K562 (cell line): ENCODE results near the gene GRAMD1B. TPM values are rescaled to one million over a fixed set of nuclear protein-coding genes. Genes with fewer than 3 reads are reported as not detected.

Source experiments
- ATAC-seq: fragments of 200-7000 bp; cut with Tn5 transposase; 3 replicates; pipeline ENCODE4 v1.9.1; 2020; ENCODE audit warnings: moderate library complexity
- BruUV-seq: library from RNA; stranded (reverse); fragments of 400-500 nt; replicated peaks from 2 replicates; lab custom pipeline; 2021; lab: Mats Ljungman, UMichigan
- CTCF ChIA-PET: fragments of 300-600 bp; formaldehyde crosslinking; extraction: SDS; loops from one replicate; lab custom pipeline; 2021; ENCODE audit warnings: low intra/inter-chr PET ratio; lab: Yijun Ruan, JAX
- POLR2A ChIA-PET: fragments of 300-600, 350-650 bp; sonication (Branson Sonifier 250); formaldehyde crosslinking; extraction: SDS; loops from one replicate; lab custom pipeline; 2021; ENCODE audit warnings: antibody characterized with exemption, inconsistent platforms; lab: Yijun Ruan, JAX
- DNase-seq, 4 experiments: peaks; one replicate each; pipeline versions ENCODE4 v3.0.0 to v3.0.0-alpha.2; 2011 to 2018; ENCODE audit warnings: low spot score in 3 of 4, mixed read lengths in 3 of 4; ENCODE audit errors: extremely low read depth in 1 of 4
- FAIRE-seq: peaks from 2 replicates; lab custom pipeline; 2011; peaks lifted over from hg19 to GRCh38; lab: Jason Lieb, UNC
- H2AFZ ChIP-seq: 2 replicates; pipeline ENCODE4 v1.6.0; 2011; ENCODE audit warnings: low read depth, low read length, control low read depth, inconsistent platforms
- H3K27ac ChIP-seq: fragments of 200-600 bp; 3 replicates; pipeline ENCODE4 v1.8.0; 2011; ENCODE audit warnings: low read depth, mild to moderate bottlenecking, control low read depth, inconsistent platforms, low read length, moderate library complexity, mixed read lengths; ENCODE audit errors: extremely low read depth
- H3K27me3 ChIP-seq, 2 experiments: fragments of 300-600 bp in 1 of 2; 2 replicates in 1 of 2; 3 replicates in 1 of 2; pipeline versions ENCODE4 v1.6.0 to v1.8.0; 2011; ENCODE audit warnings: inconsistent platforms in 2 of 2, low read length in 2 of 2, mild to moderate bottlenecking in 1 of 2, mixed read lengths in 1 of 2, moderate library complexity in 1 of 2; ENCODE audit not compliant: control insufficient read depth in 2 of 2, insufficient read depth in 2 of 2
- H3K36me3 ChIP-seq: fragments of 300-600 bp; 3 replicates; pipeline ENCODE4 v1.8.0; 2011; ENCODE audit warnings: mild to moderate bottlenecking, low read length, inconsistent platforms; ENCODE audit not compliant: control insufficient read depth, insufficient read depth
- H3K4me1 ChIP-seq, 2 experiments: fragments of 200-600 bp in 1 of 2; replicated peaks in 1 of 2; 2 replicates in 1 of 2; 3 replicates in 1 of 2; pipeline versions ENCODE4 v1.5.1 to v1.8.0; 2011; ENCODE audit warnings: inconsistent platforms in 2 of 2, low read length in 2 of 2, mild to moderate bottlenecking in 1 of 2, mixed read lengths in 1 of 2, moderate library complexity in 1 of 2; ENCODE audit not compliant: control insufficient read depth in 2 of 2, insufficient read depth in 2 of 2
- H3K4me2 ChIP-seq: 2 replicates; pipeline ENCODE4 v1.6.1; 2011; ENCODE audit warnings: low read length, control low read depth, inconsistent platforms, mixed read lengths; ENCODE audit not compliant: insufficient read depth
- H3K4me3 ChIP-seq: fragments of 200-600 bp; sonication (generic), shearing (Covaris generic); 2 replicates; pipeline ENCODE4 v1.5.1; 2016; ENCODE audit warnings: control low read depth, inconsistent platforms
- H3K79me2 ChIP-seq: fragments of 200-600 bp; 3 replicates; pipeline ENCODE4 v1.8.0; 2011; ENCODE audit warnings: low read length, inconsistent platforms; ENCODE audit not compliant: control insufficient read depth, insufficient read depth
- H3K9ac ChIP-seq, 2 experiments: 2 replicates each; pipeline versions ENCODE4 v1.6.0 to v1.6.1; 2011; ENCODE audit warnings: low read depth in 2 of 2, low read length in 2 of 2, control low read depth in 1 of 2, inconsistent platforms in 1 of 2, mild to moderate bottlenecking in 1 of 2, mixed read lengths in 1 of 2; ENCODE audit not compliant: insufficient read depth in 1 of 2
- H3K9me1 ChIP-seq: one replicate; pipeline ENCODE4 v1.6.0; 2011; ENCODE audit warnings: inconsistent platforms, mild to moderate bottlenecking, low read length, moderate library complexity; ENCODE audit not compliant: control insufficient read depth, insufficient read depth
- H3K9me3 ChIP-seq: replicated peaks from 2 replicates; pipeline ENCODE4 v1.5.1; 2011; ENCODE audit warnings: low read depth, low read length, inconsistent platforms; ENCODE audit not compliant: control insufficient read depth, insufficient read depth
- H4K20me1 ChIP-seq: replicated peaks from 2 replicates; pipeline ENCODE4 v1.6.1; 2011; ENCODE audit warnings: low read length, inconsistent platforms, mixed read lengths; ENCODE audit not compliant: control insufficient read depth, insufficient read depth
- CBX3 ChIP-seq, 2 experiments: IDR thresholded peaks; 1 replicate in 1 of 2; 2 replicates in 1 of 2; pipeline ENCODE4 v1.6.1; 2012; ENCODE audit warnings: inconsistent platforms in 2 of 2, low read length in 2 of 2, borderline replicate concordance in 1 of 2, control low read depth in 1 of 2
- CREB3L1 ChIP-seq: fragments of 450-650 bp; IDR thresholded peaks from 2 replicates; pipeline ENCODE4 v1.6.1; 2014; ENCODE audit warnings: low read depth, mild to moderate bottlenecking, moderate library complexity, borderline replicate concordance
- GTF2A2 ChIP-seq: IDR thresholded peaks from 2 replicates; pipeline ENCODE4 v1.6.1; 2016; ENCODE audit warnings: mild to moderate bottlenecking, missing genetic modification characterization, missing compliant biosample characterization
- MAFK ChIP-seq: IDR thresholded peaks from 2 replicates; pipeline ENCODE4 v1.6.1; 2011; ENCODE audit warnings: low read length, improper control_type of control experiment
- MIER1 ChIP-seq: fragments of 450-650 bp; IDR thresholded peaks from 2 replicates; pipeline ENCODE4 v1.6.1; 2016; ENCODE audit warnings: antibody characterized with exemption, mild to moderate bottlenecking, low read depth
- RBM15 ChIP-seq: fragments of 200-400 bp; formaldehyde crosslinking; IDR thresholded peaks from 2 replicates; pipeline ENCODE4 v1.6.1; 2018; ENCODE audit warnings: mild to moderate bottlenecking, low read length, moderate library complexity; ENCODE audit not compliant: insufficient read depth
- SREBF1 ChIP-seq: fragments of 150-350 bp; IDR thresholded peaks from 2 replicates; pipeline ENCODE4 v1.6.1; 2014; ENCODE audit warnings: antibody characterized with exemption, low read depth, low read length, borderline replicate concordance
- SRF ChIP-seq, 2 experiments: fragments of 250-450, 450-650 bp in 1 of 2; sonication (Bioruptor Pico) in 1 of 2; sonication (generic) in 1 of 2; formaldehyde crosslinking; IDR thresholded peaks; 2 replicates each; pipeline versions ENCODE4 v1.5.0 to v1.5.1; 2020 to 2022; ENCODE audit warnings: mild to moderate bottlenecking in 1 of 2, missing genetic modification reagents in 1 of 2
- ZKSCAN3 ChIP-seq: fragments of 250-450 bp; sonication (Bioruptor Pico); IDR thresholded peaks from 2 replicates; pipeline ENCODE4 v1.4.0; 2020
- WGBS: fragments of 100-300 bp; shearing (Covaris generic); methylation state at CpG from one replicate; pipeline ENCODE4 v1.1.6; 2016; ENCODE audit warnings: low coverage, mixed read lengths; ENCODE audit not compliant: insufficient coverage; ENCODE audit errors: missing lambda C conversion rate; 5-methylcytosine and 5-hydroxymethylcytosine counted together
- in situ Hi-C: fragments of 300-500 bp; cut with MboI; formaldehyde crosslinking; loops from 4 replicates; pipeline ENCODE4 v1.15.0; 2018; ENCODE audit warnings: inconsistent platforms, mixed read lengths
- intact Hi-C: fragments of 100-400 bp; cut with micrococcal nuclease; formaldehyde crosslinking; loops from 2 replicates; pipeline ENCODE4 v1.14.2; 2022
- polyA plus RNA-seq, 8 experiments: library from polyadenylated mRNA; depleted of rRNA in 4 of 8; stranded (reverse) in 5 of 8; unstranded in 3 of 8; fragments of >200 nt; fragmentation: Nextera tagmentation in 2 of 8; fragmentation: Illumina TruSeq in 1 of 8; extraction: Ambion mirVana in 2 of 8; extraction: Trizol in 1 of 8; gene quantifications; 2 replicates each; pipeline versions ENCODE4 v1.2.1 to v1.2.3, GENCODE V29; 2011 to 2014; ENCODE audit warnings: inconsistent platforms in 1 of 8, missing spikeins in 1 of 8
- total RNA-seq, 7 experiments: library from RNA; depleted of rRNA in 6 of 7; stranded (reverse); fragments of >200 nt in 6 of 7; fragmentation: Illumina TruSeq in 2 of 7; extraction: Trizol in 2 of 7; gene quantifications; 2 replicates each; pipeline versions ENCODE4 v1.2.1 to v1.2.3, GENCODE V29; 2011 to 2021; ENCODE audit warnings: low replicate concordance in 1 of 7

GRAMD1B gene
- total and polyA plus RNA-seq, 9 of the 15 experiments (the other 6 are each of a cell fraction or from before 2014, with no cell fraction given) = 0.31 TPM; not detected in 8

GRCh38 chr11:123670081-123670480, 240.0 kb downstream of the GRAMD1B start:
- H3K4me1 ChIP-seq = no peaks in the 10 kb centered on the region
- H3K36me3 ChIP-seq = no peaks in the 10 kb centered on the region
- no TSS peak for BruUV-seq
- H3K27me3 ChIP-seq = peaks cover 0 to 5% of the 10 kb centered on the region in 2 experiments; a peak in 2 of 5 replicates
- H3K9me3 ChIP-seq = no peaks in the 10 kb centered on the region; the same call in 1 of the 2 replicates
- ChIA-PET POLR2A (interaction anchor here (0.6 kb wide), 1 partner anchor 197 kb away, joined by 3 read pairs; no protein-coding TSS in a partner anchor), CTCF (no interaction called here)
- DNase-seq (no peak), FAIRE-seq (no peak), ATAC-seq (no peak)
- H2AFZ ChIP-seq = no peak overlapping the region
- no peak overlapping the region for H3K4me3 ChIP-seq
- no peak overlapping the region for H3K27ac ChIP-seq
- in situ Hi-C loops (no loop called here), intact Hi-C loops (no loop called here)
- H3K9ac ChIP-seq = no peak overlapping the region
- no peaks in the 10 kb centered on the region for H3K79me2 ChIP-seq
- TF ChIP-seq SREBF1 = no peak
- TF ChIP-seq GTF2A2 (tag) = no peak
- TF ChIP-seq CREB3L1 = no peak
- no peak for TF ChIP-seq SRF (CRISPR knock-in tag; IDR thresholded peaks at IDR 0.05)
- no peak for TF ChIP-seq MAFK
- TF ChIP-seq CBX3 (IDR thresholded peaks at IDR 0.05; ENCODE audit: borderline replicate concordance in 1 of 2, low read length in 2 of 2) = no peak
- TF ChIP-seq RBM15 = no peak
- no peak for TF ChIP-seq ZKSCAN3
- no peak for TF ChIP-seq MIER1
- H3K4me2 ChIP-seq = no peak overlapping the region
- WGBS = 8% methylated on average over 1 of the region's 1 CpG
- no peaks in the 10 kb centered on the region for H4K20me1 ChIP-seq
- no peaks in the 10 kb centered on the region for H3K9me1 ChIP-seq
